CD4-positive, alpha-beta T cell treated with Interleukin-10 for 1 hour (primary cell): ENCODE results near the gene ROBO1.
"Not testable (repeated sequence)": the region's sequence is repeated elsewhere in the genome, so short reads cannot be mapped to it uniquely, and the experiment has no call there.

Source experiments
- DNase-seq: peaks from one replicate; pipeline ENCODE4 v3.0.0-alpha.2; 2020

ROBO1 gene

DNA sequence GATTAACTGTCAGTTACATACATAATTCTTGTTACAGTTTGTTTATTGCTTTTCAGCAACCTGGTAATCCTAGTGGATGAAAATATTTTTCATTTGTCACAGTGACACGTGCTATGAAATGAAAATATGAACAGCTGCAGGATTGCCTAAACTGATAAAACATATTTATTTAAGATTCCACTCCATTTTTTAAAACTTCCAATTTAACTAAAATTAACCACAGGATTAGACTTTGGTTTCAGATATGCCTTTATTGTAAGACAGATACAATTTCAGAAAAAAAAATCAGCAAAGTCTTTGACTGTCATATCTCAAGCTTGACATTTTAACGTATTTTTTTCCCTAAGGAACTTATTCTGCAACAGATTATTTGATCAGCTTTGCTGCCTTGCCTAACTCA lies 550.7 kb downstream of the ROBO1 start:
- no peak for DNase-seq

DNA sequence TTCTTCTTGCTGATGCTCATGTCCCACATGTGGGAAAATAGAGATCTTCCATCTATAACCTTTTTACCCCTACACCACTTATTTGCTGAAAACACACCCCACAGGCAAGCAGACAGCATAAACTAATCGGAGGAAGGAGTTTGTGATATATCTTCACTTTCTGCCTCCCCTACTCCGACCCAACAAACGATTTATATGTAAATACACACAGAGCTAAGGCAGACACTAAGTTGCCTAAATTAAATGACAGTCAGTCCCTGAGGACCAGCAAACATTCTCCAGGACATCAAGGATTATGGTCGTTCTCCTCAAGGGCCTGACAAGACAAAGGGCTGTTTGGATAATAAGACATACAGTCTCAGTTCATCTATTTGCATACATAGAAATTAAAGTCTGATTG lies 552.5 kb downstream of the ROBO1 start:
- no peak for DNase-seq

DNA sequence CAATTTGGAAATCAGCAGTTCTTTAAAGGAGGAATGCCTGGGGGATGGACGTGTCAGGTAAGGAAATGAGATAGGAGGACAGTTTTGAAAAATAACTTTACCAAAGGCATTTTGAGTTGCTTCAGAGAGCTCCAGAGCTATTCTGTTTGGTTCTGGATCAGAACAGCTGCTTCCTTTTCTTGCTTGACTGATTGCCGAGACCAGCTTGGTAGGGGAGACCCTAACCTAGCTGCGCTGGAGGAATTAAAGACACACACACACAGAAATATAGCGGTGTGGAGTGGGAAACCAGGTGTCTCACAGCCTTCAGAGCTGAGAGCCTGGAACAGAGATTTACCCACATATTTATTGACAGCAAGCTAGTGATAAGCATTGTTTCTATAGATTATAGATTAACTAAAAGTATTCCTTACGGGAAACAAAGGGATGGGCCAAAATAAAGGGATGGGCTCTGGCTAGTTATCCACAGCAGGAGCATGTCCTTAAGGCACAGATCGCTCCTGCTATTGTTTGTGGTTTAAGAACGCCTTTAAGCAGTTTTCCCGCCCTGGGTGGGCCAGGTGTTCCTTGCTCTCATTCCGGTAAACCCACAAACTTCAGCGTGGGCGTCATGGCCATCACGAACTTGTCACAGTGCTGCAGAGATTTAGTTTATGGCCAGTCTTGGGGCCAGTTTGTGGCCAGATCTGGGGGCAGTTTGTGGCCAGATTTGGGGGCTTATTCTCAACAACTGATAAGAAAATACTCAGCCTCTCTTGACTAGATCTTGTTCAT lies 556.0 kb downstream of the ROBO1 start:
- no peak for DNase-seq

DNA sequence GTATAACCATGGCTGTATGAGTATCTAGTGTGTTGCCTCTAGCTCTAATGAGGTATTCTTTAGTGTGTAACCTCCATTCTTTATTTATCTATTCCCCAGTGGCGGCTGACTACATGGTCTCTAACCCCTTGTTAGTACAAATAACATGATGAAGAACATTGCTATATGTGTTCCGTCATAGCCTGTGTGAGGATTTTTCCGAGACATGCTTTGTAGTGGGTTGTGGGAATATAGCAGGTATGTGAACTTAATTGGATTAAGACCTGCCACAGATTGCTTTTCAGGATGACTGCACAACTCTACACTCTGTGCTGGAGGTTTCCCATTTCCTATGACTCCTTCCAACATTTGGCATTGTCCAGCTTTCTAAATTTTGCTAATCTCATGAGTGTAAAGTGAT lies 563.4 kb downstream of the ROBO1 start:
- no peak for DNase-seq

DNA sequence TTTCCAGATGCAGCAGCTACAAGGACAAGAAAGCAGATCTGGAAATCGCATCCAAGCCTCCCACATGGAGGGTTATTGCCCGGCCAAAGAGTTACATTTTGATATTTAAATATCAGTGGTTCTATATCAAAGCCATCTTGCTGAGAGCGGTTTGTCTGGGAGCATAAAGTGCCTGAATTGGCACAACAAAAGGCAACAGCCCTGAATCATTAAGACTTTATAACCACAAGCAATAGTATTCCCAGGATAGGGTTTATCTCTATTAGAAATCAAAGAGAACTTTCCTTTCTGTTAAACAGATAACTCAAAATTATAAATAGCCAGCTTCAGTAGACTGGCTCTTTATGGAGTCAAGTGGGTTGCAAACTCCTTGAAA lies 564.7 kb downstream of the ROBO1 start:
- DNase-seq: no peak

DNA sequence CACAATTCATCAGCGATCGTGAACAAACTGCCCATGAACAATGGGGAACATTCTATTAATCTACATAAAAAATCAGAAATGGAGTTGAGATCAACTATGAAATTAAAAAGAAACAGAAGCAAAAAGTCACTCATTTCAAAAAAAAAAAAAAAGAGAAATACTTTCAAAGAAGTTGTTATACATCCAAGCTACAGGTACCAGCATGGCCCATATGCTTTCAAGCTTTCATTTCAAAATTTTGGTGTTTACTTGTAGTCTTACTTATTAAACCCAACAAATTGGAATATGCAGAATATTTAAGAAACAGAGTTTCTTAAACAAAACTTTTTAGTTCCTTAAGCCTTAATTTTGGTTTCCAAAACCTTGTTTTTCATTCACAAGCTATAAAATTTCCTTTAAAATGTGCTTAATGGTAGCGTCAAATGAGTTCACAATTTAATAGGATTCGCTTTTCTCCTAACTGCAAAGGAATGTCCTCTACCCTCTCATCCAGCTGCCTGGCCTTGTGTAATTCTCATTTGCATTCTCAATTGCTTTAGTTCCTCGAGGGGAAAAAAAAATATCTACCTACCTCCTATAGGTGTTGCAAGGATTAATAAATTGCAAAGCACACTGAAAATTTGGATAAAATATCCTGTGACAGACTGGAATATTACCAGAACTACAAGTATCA lies 565.2 kb downstream of the ROBO1 start:
- no peak for DNase-seq

DNA sequence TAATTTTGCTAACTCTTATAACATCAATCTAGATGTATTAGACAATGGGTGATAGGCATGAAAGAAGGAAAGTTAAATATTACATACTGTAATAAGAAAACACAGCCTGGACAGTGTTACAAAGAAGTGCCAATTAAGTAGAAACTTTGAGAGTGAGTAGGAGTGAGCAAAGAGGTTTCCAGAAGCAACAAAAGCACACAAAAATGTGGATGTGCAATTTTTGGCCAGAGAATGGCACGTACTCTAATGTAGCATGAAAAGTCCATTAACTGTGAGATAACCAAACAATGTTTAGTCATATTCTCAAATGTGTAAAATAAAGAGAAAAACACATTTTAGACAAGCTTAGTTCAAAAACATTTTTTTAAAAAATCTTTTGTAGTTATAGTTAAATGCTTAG lies 567.3 kb downstream of the ROBO1 start:
- no peak for DNase-seq

DNA sequence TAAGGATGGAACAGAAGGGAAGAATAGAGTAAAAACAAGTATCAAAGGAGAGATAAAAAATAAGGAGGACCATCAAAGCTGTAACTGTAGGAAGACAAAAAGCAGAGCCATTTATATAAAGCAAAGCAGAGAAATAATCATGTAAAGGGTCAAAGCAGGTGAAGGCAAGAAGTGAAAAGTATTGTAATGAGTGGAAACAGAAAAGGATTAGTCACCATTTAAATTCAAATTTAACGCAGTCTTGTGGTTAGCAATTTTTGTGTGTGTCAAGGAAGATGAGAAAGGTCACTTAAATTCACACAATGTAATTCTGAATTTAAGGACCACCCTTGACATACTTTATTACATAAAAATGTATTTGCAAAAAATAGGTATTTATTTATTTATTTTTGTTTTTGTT lies 567.8 kb downstream of the ROBO1 start:
- DNase-seq: no peak

DNA sequence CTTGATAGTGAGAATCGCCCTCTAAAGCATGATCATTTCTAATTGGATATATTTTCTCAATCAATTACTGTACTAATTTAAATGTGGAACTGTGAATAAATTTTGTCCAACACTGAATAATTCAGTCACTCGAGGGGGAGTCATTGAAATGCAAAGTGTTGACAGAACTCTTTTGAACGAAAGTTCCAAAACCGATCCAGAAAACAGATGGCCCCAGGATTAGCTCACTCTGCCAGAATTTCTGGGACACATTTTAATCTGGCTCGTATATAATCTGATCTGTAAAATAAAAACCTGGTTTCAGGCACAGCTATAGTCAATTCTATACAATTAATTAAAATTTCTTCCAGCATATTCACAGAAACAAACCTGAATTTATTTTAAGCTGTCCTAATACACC lies 580.4 kb downstream of the ROBO1 start:
- DNase-seq: no peak

DNA sequence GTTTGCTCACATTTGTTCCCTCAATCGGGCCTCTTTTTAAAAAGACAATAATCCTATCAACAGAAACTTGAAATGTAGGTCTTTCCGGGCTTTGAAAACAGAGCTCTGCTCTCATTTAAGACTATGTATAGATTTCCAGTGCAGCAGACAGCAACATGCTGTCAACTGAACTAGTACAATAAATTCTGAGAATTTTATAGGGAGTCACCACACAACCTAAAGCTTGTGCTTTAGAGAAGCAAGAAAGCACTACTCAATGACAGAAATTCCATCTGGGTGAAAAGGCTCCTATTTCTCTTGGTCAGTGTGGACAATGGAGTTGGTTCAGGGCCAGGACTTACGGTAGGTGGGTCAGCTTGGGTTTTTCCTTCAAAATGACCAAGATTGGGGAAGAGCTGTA lies 583.5 kb downstream of the ROBO1 start:
- no peak for DNase-seq

DNA sequence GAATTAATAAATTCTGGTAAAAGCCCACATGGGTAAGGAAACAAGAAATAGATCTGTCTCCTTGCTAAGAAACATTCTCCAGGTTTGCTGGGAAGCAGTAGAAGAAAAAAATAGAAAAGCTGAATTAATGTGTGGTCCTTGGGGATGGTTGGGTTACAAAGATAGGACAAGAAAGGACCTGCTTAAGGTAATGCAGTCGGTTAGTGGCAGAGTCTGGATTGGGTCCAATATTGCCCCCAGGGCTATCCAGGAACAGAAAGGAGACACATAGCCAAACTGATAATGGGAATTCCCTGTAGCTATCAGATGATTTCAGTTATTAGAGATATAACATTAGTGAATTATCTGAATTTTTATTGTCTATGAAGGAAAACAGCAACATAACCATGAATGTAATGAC lies 584.3 kb downstream of the ROBO1 start:
- no peak for DNase-seq

DNA sequence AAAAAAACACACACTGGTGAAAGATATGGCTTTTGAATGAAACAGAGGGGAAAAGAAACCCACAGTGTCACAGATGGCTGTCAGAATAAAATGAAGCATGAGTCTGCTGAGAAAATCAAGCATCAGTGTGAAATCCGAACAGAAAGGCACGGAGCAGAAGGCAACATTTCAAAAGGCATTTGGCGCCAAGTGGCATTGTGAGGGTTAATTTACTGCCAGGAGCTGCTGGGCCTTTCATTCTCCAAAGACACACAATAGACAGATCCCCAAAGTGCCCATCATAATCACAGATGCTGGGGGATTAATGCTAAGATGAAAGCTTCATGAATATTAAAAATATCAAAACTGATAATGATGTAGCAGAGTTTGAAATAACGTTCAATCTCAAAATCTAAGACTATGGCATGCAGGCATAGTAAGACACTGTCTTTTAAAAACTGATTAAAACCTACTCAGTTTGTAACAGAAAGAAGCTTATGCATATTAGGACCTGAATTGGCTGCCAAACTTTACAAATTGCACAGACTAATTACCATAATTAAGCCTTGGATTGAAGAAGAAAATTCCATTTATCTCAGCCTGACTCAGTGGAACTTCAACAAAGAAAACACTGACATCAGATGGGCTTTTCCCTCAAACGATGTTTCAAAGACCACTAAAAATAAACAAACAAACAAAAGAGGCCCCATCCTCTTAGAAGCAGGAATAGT lies 589.2 kb downstream of the ROBO1 start:
- DNase-seq: no peak

DNA sequence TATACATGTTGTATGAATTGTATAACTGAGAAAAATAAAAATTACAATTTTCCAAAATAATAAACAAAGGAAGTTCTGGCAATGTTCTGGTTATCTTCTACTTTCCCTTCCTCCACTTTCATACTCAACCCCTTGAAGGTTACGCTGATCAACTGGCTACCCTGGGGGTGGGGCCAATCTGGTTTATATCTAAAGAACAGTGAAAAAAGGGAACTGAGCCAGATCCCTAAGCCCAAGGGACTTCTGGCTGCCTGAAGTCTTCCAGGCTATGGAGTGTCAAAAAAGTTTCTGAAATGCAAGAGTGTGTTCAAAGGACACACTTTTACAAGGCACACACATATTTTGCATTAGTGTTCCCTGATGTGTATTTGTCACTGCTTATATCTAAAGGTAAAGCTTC lies 591.9 kb downstream of the ROBO1 start:
- no peak for DNase-seq

DNA sequence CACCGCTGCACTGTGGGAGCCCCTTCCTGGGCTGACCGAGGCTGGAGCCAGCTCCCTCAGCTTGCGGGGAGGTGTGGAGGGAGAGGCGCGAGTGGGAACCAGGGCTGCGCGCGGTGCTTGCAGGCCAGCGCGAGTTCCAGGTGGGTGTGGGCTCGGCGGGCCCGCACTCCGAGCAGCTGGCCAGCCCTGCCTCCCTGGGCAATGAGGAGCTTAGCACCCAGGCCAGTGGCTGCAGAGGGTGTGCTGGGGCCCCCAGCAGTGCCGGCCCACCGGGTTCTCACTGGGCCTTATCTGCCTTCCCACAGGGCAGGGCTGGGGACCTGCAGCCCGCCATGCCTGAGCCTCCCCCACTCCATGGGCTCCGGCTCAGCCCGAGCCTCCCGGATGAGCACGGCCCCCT lies 594.5 kb downstream of the ROBO1 start:
- DNase-seq: not testable (repeated sequence)

DNA sequence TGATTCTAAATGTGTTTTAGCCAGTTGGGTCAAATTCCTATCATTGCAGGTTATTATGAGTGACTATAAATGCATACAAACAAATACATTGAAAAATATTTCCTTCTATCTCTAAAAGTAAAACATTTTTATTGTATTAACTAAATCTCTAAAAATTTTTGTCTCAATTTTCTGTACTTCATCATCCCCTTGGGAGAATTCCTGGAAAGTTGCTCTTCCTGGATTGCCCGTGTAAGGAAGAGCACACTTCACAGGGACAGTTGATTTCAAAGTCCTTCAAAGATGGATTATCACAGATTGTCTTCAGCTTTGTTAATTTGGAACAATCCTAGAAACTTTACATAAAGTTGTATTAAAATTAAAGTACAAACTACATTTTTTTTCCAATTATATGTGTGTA lies 595.6 kb downstream of the ROBO1 start:
- no peak for DNase-seq

DNA sequence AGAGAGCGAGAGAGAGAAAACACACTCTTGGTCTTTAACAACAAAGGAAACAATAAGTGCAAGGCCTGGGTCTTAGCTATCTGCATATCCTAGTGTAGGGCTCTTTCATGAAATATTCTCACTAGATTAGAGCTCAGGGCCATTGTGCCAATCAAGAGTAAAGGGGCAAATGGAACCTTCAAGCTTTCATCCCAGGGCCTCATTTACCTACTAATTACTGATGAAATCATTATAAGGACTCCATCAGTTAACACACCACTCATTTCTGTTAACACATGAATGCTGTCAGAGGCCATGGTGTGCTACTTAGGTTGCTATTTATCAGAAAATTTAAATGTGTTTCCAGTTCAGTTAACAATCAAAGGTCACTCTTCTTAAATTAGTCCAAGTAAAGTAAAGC lies 597.8 kb downstream of the ROBO1 start:
- DNase-seq: no peak

DNA sequence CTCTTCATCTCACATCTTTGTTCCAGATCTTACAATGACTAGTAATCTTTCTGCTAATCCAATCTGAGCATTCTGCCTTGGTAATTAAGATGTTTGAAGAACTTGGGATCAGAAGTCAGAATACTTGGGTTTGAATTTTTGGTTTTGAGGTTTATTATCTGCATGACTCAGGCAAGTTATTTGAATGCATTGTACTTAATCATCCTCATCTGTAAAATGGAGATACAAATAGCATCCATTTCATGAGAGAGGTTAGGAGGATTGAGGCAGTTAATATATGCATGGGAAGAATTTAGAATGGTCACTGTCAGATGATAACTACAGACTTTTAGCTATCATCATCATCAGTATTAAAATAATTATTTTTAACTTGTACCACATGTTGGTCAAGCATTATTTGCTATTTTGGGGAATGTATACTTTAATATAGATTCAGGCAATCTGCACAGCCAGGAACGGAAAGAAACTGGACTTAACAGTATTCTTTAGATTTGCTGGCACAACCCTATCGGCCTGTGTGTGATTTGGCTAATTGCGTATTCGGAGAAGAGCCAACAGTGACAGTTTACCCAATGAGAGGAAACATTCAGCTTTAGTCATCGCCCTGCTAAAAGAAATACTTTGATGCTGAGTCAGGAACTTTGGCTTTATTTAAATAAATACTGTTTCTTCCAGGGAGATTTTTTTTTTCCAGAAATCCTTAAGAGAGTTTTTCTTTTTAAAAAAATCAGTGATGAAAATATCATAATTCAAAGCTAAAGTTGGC lies 600.0 kb downstream of the ROBO1 start:
- no peak for DNase-seq

DNA sequence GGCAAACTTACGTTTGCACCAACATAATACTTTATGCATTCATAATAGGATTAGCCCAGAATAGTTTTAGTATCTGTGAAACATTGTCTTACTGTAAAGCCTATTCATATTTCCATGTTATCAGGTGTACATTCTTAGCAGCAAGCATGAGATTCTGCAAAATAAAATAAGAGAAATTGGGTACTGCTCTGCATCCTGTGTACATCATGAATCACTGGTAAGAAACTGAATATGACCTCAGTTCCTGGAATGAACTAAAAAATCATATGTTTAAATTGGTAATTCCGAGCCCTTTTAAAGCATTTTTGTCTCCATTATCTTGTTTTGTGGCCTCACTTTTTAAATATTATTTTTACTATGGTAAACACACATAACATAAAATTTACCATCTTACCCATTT lies 605.1 kb downstream of the ROBO1 start:
- DNase-seq: no peak

DNA sequence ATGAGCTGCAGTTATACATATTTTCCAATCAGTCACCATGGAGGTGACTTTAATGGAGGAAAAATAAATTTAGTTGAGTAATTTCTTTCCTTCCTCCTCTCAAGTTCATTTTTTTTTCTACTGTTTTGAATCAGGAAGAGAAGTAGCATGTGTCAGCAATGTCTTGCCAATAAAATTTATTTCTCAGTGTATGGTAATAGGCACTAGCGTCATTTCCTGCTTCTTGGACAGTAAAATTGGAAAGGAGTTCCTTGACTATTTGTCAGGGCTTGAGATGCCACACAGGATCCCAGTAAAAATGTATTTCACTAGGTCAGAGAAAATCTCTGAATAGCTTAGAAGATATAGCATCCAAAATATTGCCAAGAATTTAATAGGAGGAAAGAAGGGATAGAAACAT lies 605.9 kb downstream of the ROBO1 start:
- DNase-seq: no peak

DNA sequence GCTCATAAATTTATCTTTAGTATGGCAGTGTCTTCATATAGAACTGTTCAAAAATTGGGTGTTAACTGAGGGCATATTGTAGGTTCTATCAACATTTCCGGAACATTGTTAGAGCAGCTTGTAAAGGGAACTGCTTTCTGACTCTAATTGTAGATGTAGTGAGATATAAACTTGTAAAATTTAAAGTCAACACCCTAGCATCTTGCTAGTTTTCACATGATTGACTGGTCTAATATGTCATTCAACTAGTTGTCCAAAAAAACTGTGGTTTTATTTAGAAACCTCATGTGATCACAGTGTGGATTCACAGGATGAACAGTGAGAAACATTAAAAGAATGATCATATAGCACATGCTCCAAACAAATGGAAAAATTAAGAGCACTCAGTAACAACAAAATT lies 607.4 kb downstream of the ROBO1 start:
- no peak for DNase-seq

DNA sequence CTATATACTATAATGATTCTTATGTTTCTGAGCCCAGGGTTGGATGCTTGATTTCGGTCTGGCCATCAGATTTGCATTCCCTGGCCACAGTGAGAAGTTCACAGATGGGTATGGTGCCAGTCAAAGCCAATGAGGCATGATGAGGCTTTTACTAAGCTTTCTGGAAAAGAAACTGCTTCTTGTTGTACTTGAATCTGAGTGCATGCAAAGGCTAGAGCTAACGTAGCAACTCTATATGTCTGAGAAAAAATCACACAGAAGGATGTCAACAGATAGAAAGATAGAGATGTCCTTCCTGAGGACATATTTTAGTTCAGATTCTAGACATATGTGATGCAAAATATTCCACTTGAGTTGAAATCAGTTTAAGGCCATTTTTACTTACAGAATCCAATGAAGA lies 608.1 kb downstream of the ROBO1 start:
- no peak for DNase-seq

DNA sequence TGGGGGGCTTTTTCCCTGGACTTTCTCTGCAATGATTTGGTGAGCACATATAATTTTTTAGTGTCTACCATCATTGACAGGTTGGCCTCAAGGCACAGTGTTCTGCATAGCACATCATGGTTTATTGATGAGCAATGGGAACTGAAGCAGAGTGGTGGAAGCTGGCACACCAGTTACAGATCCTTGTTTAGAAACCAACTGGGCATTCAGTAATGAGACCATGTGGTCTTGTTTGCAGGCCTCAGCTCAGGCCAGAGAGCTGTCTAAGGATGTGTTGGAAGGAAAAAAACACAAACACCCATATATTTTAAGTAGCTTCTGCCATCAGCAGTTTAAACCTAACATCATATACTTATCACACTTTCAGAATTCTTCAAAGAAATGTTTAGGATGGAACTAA lies 610.6 kb downstream of the ROBO1 start:
- DNase-seq: no peak

DNA sequence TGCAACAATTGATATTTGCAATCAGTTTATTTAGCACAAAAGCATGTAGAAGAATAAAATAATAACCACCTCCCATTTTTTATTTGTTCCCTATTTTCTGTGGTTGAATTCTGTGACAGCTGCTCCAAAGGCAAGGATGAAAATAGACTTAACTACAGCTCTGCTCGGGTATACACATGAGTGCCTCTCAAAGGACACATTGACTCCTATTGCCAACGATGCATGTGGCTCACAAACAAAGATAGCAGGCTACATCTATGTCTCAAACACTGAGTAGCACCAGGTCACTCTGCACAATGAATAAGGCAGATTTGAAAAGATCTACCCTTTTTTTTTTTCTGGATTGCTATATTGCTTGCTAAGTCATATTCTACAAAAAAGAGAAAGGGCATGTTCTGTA lies 612.9 kb downstream of the ROBO1 start:
- DNase-seq: no peak

DNA sequence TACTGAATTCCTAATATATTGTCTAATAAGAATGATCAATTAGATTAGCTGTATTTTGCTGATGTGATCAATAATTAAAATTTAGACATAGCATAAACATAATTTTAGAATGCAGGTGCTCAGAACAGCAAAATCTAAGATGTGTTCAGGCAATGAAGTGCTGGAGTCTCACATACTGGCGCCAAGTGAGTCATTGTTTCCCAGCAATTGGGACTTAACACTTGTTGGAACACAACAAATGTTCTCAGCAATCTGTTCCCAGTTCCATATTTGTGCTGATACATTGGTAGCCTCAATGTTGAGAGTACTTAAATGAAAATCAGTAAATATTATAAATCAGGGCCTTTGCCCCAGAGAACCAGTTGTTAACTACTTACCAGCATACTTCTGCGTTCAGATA lies 619.0 kb downstream of the ROBO1 start:
- DNase-seq: no peak
